Progenitor cell of endocrine pancreas (in vitro differentiated cells): Measurements from ENCODE around the gene CCDC107. TPM values are rescaled to one million over a fixed set of nuclear protein-coding genes. Genes with fewer than 3 reads are reported as not detected.

Experiments used
- DNase-seq: peaks from one replicate; pipeline ENCODE4 v3.0.0; 2021; ENCODE audit warnings: low spot score; ENCODE audit not compliant: unreplicated experiment
- H3K27ac Mint-ChIP-seq: 2 replicates; pipeline ENCODE4 v1.8.0; 2021; ENCODE audit warnings: mild to moderate bottlenecking, moderate library complexity, mixed read lengths
- H3K27me3 Mint-ChIP-seq: 2 replicates; pipeline ENCODE4 v1.8.0; 2021; ENCODE audit warnings: mixed read lengths
- H3K36me3 Mint-ChIP-seq: 2 replicates; pipeline ENCODE4 v1.8.0; 2022; ENCODE audit warnings: mixed read lengths; ENCODE audit not compliant: insufficient read depth
- H3K4me1 Mint-ChIP-seq: 2 replicates; pipeline ENCODE4 v1.8.0; 2021; ENCODE audit warnings: low read depth, mixed read lengths
- H3K4me3 Mint-ChIP-seq: 2 replicates; pipeline ENCODE4 v1.8.0; 2021; ENCODE audit warnings: low read depth, mild to moderate bottlenecking, moderate library complexity, mixed read lengths
- H3K9me3 Mint-ChIP-seq: 2 replicates; pipeline ENCODE4 v1.8.0; 2021; ENCODE audit warnings: low read depth, mixed read lengths
- CTCF ChIP-seq: fragments of 200-600 bp; sonication (generic); IDR thresholded peaks from one replicate; pipeline ENCODE4 v1.5.0; 2021; ENCODE audit warnings: antibody characterized with exemption, mild to moderate bottlenecking; ENCODE audit not compliant: unreplicated experiment
- total RNA-seq: library from RNA; stranded (reverse); gene quantifications from 2 replicates; pipeline ENCODE4 v1.2.1, GENCODE V29; 2021

Gene CCDC107
- total RNA-seq, 1 donor from 2014 or later: 18.8 TPM

- no peaks in the 10 kb centered on the region for H3K4me1 Mint-ChIP-seq
- TF ChIP-seq CTCF: no peak
- no peaks in the 10 kb centered on the region for H3K27me3 Mint-ChIP-seq
- H3K36me3 Mint-ChIP-seq: peaks cover 27% of the 10 kb centered on the region
- DNase-seq: no peak
- no peak overlapping the region for H3K4me3 Mint-ChIP-seq
- H3K27ac Mint-ChIP-seq: no peak overlapping the region
- no peaks in the 10 kb centered on the region for H3K9me3 Mint-ChIP-seq
These were observed 42.9 kb downstream of the CCDC107 start for GRCh38 chr9:35700942-35701341.

- Mint-ChIP-seq H3K4me1 (no peaks in the 10 kb centered on the region), H3K9me3 (no peaks in the 10 kb centered on the region), H3K27me3 (no peaks in the 10 kb centered on the region), H3K27ac (no peak overlapping the region), H3K36me3 (peaks cover 30% of the 10 kb centered on the region), H3K4me3 (no peak overlapping the region)
- TF ChIP-seq CTCF: no peak
- DNase-seq: no peak
These were observed 44.6 kb downstream of the CCDC107 start for GRCh38 chr9:35702696-35703095.

- Mint-ChIP-seq H3K36me3 (peaks cover 32% of the 10 kb centered on the region), H3K27ac (no peak overlapping the region), H3K9me3 (no peaks in the 10 kb centered on the region), H3K4me3 (no peak overlapping the region), H3K4me1 (no peaks in the 10 kb centered on the region), H3K27me3 (no peaks in the 10 kb centered on the region)
- DNase-seq: no peak
- no peak for TF ChIP-seq CTCF
These were observed 46.0 kb downstream of the CCDC107 start for GRCh38 chr9:35703906-35704672.

- H3K9me3 Mint-ChIP-seq: no peaks in the 10 kb centered on the region
- H3K27me3 Mint-ChIP-seq: no peaks in the 10 kb centered on the region
- no peaks in the 10 kb centered on the region for H3K4me1 Mint-ChIP-seq
- H3K27ac Mint-ChIP-seq: no peak overlapping the region
- no peak for TF ChIP-seq CTCF
- H3K4me3 Mint-ChIP-seq: no peak overlapping the region
- H3K36me3 Mint-ChIP-seq: peaks cover 35% of the 10 kb centered on the region
- no peak for DNase-seq
These were observed 47.3 kb downstream of the CCDC107 start for GRCh38 chr9:35705372-35705771.

GRCh38 chr9:35705836-35706430 lies 47.8 kb downstream of the CCDC107 start:
- DNase-seq: no peak
- Mint-ChIP-seq H3K27me3 (no peaks in the 10 kb centered on the region), H3K9me3 (no peaks in the 10 kb centered on the region), H3K36me3 (peaks cover 41% of the 10 kb centered on the region), H3K4me3 (no peak overlapping the region), H3K4me1 (no peaks in the 10 kb centered on the region), H3K27ac (no peak overlapping the region)
- TF ChIP-seq CTCF: no peak
